Bronchial epithelial cell (primary cell): ENCODE measurements around the gene MANBA. TPM values are rescaled to one million over a fixed set of nuclear protein-coding genes. Genes with fewer than 3 reads are reported as not detected.

Experiments used
- DNase-seq: peaks from one replicate; pipeline ENCODE4 v3.0.0-alpha.2; 2010; ENCODE audit warnings: low read depth
- FAIRE-seq: peaks from 2 replicates; lab custom pipeline; 2011; peaks lifted over from hg19 to GRCh38; lab: Jason Lieb, UNC
- H3K27me3 ChIP-seq: 2 replicates; pipeline ENCODE4 v1.5.1; 2011; ENCODE audit warnings: low read length; ENCODE audit not compliant: control insufficient read depth, insufficient read depth
- H3K36me3 ChIP-seq: 2 replicates; pipeline ENCODE4 v1.5.1; 2011; ENCODE audit warnings: low read length; ENCODE audit not compliant: control insufficient read depth, insufficient read depth
- H3K4me3 ChIP-seq: 2 replicates; pipeline ENCODE4 v1.5.1; 2011; ENCODE audit warnings: mild to moderate bottlenecking, low read depth, low read length, control low read depth
- CTCF ChIP-seq: IDR thresholded peaks from 2 replicates; pipeline ENCODE4 v1.5.1; 2011; ENCODE audit warnings: mild to moderate bottlenecking, moderate library complexity, low read length, control low read depth, inconsistent platforms; ENCODE audit not compliant: insufficient read depth, severe bottlenecking
- total RNA-seq: library from RNA; depleted of rRNA; stranded (reverse); fragments of >200 nt; gene quantifications from 2 replicates; pipeline ENCODE4 v1.2.1, GENCODE V29; 2014

Gene MANBA
- 56.2 and 60.3 TPM in 2 replicates for total RNA-seq

- Histone ChIP-seq H3K27me3 (no peaks in the 10 kb centered on the region), H3K4me3 (peak within 1 kb of the TSS; percentile 80), H3K36me3 (no peaks in the 10 kb centered on the region)
- DNase-seq (peak; percentile 60), FAIRE-seq (no peak)
- TF ChIP-seq CTCF, result no peak
These were observed at the start of gene MANBA for GRCh38 chr4:102760645-102761295. Gene MANBA, minus strand, starts transcription at chr4:102760968. Its CDS starts 74 bp downstream, at chr4:102760894.

- no peaks in the 10 kb centered on the region for H3K27me3 ChIP-seq
- TF ChIP-seq CTCF, result no peak
- DNase-seq, result no peak
- H3K36me3 ChIP-seq, result peaks cover 3% of the 10 kb centered on the region
- H3K4me3 ChIP-seq, result no peak overlapping the region
- FAIRE-seq, result no peak
These were observed 48.9 kb upstream of the MANBA start for GRCh38 chr4:102809691-102810090.

- Histone ChIP-seq H3K4me3 (no peak overlapping the region), H3K27me3 (no peaks in the 10 kb centered on the region), H3K36me3 (peaks cover 3% of the 10 kb centered on the region)
- no peak for TF ChIP-seq CTCF
- no peak for FAIRE-seq
- DNase-seq, result no peak
These were observed 48.4 kb upstream of the MANBA start for GRCh38 chr4:102809190-102809589.

GRCh38 chr4:102808009-102808408, 47.2 kb upstream of the MANBA start:
- FAIRE-seq, result no peak
- Histone ChIP-seq H3K36me3 (peaks cover 7% of the 10 kb centered on the region), H3K27me3 (no peaks in the 10 kb centered on the region), H3K4me3 (no peak overlapping the region)
- TF ChIP-seq CTCF, result no peak
- DNase-seq, result no peak

- TF ChIP-seq CTCF, result no peak
- no peak overlapping the region for H3K4me3 ChIP-seq
- no peak for DNase-seq
- H3K27me3 ChIP-seq, result no peaks in the 10 kb centered on the region
- peaks cover 7% of the 10 kb centered on the region for H3K36me3 ChIP-seq
- FAIRE-seq, result no peak
These were observed 46.6 kb upstream of the MANBA start for GRCh38 chr4:102807345-102807744.

GRCh38 chr4:102799816-102800215, 39.0 kb upstream of the MANBA start:
- H3K4me3 ChIP-seq, result no peak overlapping the region
- no peak for TF ChIP-seq CTCF
- no peaks in the 10 kb centered on the region for H3K27me3 ChIP-seq
- FAIRE-seq, result no peak
- peaks cover 11% of the 10 kb centered on the region for H3K36me3 ChIP-seq
- no peak for DNase-seq
